ENCODE data around the gene SLC22A13. TPM values are rescaled to one million over a fixed set of nuclear protein-coding genes. Genes with fewer than 3 reads are reported as not detected.

SLC22A13 gene
- total RNA-seq (0.44 and 0.53 TPM in 2 replicates), polyA plus RNA-seq (0.11 and 0.13 TPM in 2 replicates), polyA minus RNA-seq (0.56 and 1.9 TPM in 2 replicates), Bru-seq, nascent RNA (percentile 39 among the genes with signal in this experiment), BruChase-seq, experiment 1, labeled RNA remaining after a 6-hour chase (percentile 38 among the genes with signal in this experiment), BruChase-seq, experiment 2, labeled RNA remaining after a 2-hour chase (percentile 37 among the genes with signal in this experiment)
- polyA plus RNA-seq (2011; cell fraction: cytosol; rRNA removed) = 0.04 TPM in 1 of 2 replicates, not detected in the other
- polyA plus RNA-seq (2011; cell fraction: nucleus; rRNA removed) = 0.71 and 1.3 TPM in 2 replicates
- not detected in 2 replicates for polyA plus RNA-seq (2012)
- polyA minus RNA-seq (2011; cell fraction: cytosol; rRNA and poly(A)+ RNA removed) = not detected
- polyA minus RNA-seq (2011; cell fraction: nucleus; rRNA and poly(A)+ RNA removed) = 1.7 and 1.8 TPM in 2 replicates
- long read RNA-seq = 0 reads

- no peaks in the 10 kb centered on the region for H3K9me3 ChIP-seq (replicated peaks; ENCODE audit: control insufficient read depth, insufficient read depth, low read length)
- ChIA-PET CTCF (interaction anchor here (1.2 kb wide), 1 partner anchor 9 kb away, joined by 3 read pairs; no protein-coding TSS in a partner anchor), POLR2A (no interaction called here)
- no peaks in the 10 kb centered on the region for H3K9me1 ChIP-seq (replicated peaks; ENCODE audit: control insufficient read depth, extremely low read depth, insufficient read depth, low read length)
- no peak within 1 kb of the TSS for H3K4me2 ChIP-seq (ENCODE audit: insufficient read depth, low read length)
- H3K4me1 ChIP-seq (ENCODE audit: control insufficient read depth, extremely low read depth, insufficient read depth, low read length) = no peaks in the 10 kb centered on the region
- DNase-seq (ENCODE audit: low read depth, low spot score) = no peak
- intact Hi-C loops (cut with micrococcal nuclease) = no loop called here
- no peaks in the 10 kb centered on the region for H4K20me1 ChIP-seq (replicated peaks; ENCODE audit: control insufficient read depth, extremely low read depth, insufficient read depth, low read length)
- H2AFZ ChIP-seq (ENCODE audit: low read depth, low read length) = no peak within 1 kb of the TSS
- no peak within 1 kb of the TSS for H3K4me3 ChIP-seq (replicated peaks in 1 of 3; ENCODE audit: insufficient read depth in 1 of 3, low read depth in 1 of 3, low read length in 3 of 3)
- BruUV-seq (replicated peaks) = no TSS peak
- H3K9ac ChIP-seq (replicated peaks; ENCODE audit: extremely low read depth, insufficient read depth, low read length) = no peak within 1 kb of the TSS
- dilution Hi-C loops (cut with MboI; ENCODE audit: extremely low pct_ligation_motif_present, low sequenced_read_pairs) = no loop called here
- TF ChIP-seq JUN (IDR thresholded peaks at IDR 0.05; ENCODE audit: borderline replicate concordance, insufficient read depth, insufficient read length, low read depth) (no peak), FOS (IDR thresholded peaks at IDR 0.05; ENCODE audit: borderline replicate concordance, insufficient read depth, low read length) (no peak), EZH2 (IDR thresholded peaks at IDR 0.05; ENCODE audit: borderline replicate concordance, low read depth, low read length, severe bottlenecking) (no peak), MYC (IDR thresholded peaks at IDR 0.05; ENCODE audit: low read depth, low read length) (no peak), MAX (IDR thresholded peaks at IDR 0.05; ENCODE audit: insufficient read depth, insufficient read length) (no peak)
- FAIRE-seq = no peak
- H3K36me3 ChIP-seq (ENCODE audit: control insufficient read depth in 2 of 2, extremely low read depth in 1 of 2, insufficient read depth in 2 of 2, low read length in 2 of 2) = no peaks in the 10 kb centered on the region
- no peaks in the 10 kb centered on the region for H3K27me3 ChIP-seq (ENCODE audit: control insufficient read depth in 2 of 2, insufficient read depth in 2 of 2, low read length in 2 of 2)
- H3K79me2 ChIP-seq (ENCODE audit: control insufficient read depth, insufficient read depth, low read length) = no peaks in the 10 kb centered on the region
- H3K27ac ChIP-seq (ENCODE audit: insufficient read depth, low read depth, low read length) = no peak within 1 kb of the TSS
Measured at GRCh38 chr3:38265604-38266307, at the start of gene SLC22A13. Gene SLC22A13, plus strand, starts transcription at chr3:38265812. Its CDS starts 49 bp downstream, at chr3:38265861.

All from endothelial cell of umbilical vein (primary cell).